SK-N-SH treated with all-trans-retinoic acid at 6 μM for 48 hours (cell line): Measurements from ENCODE around the gene GRK7.

ENCODE experiments used
- ATAC-seq: fragments of 200-7000 bp; cut with Tn5 transposase; 3 replicates; pipeline ENCODE4 v1.9.1; 2020; ENCODE audit warnings: mild to moderate bottlenecking, moderate library complexity
- ARNTL ChIP-seq: fragments of 450-650 bp; formaldehyde crosslinking; IDR thresholded peaks from 2 replicates; pipeline ENCODE4 v1.5.0; 2020; ENCODE audit warnings: low read depth, mild to moderate bottlenecking, moderate library complexity, borderline replicate concordance
- BACH2 ChIP-seq: fragments of 250-450 bp; sonication (Bioruptor Pico); IDR thresholded peaks from 2 replicates; pipeline ENCODE4 v1.9.0; 2021; ENCODE audit warnings: mild to moderate bottlenecking, borderline replicate concordance
- CREB5 ChIP-seq: fragments of 250-450 bp; sonication (Bioruptor Pico); IDR thresholded peaks from 2 replicates; pipeline ENCODE4 v1.5.1; 2020; ENCODE audit warnings: low read depth, mild to moderate bottlenecking, moderate library complexity
- CSDC2 ChIP-seq: fragments of 250-450 bp; sonication (Bioruptor Pico); IDR thresholded peaks from 2 replicates; pipeline ENCODE4 v1.5.0; 2020; ENCODE audit warnings: mild to moderate bottlenecking, moderate library complexity
- GLIS3 ChIP-seq: fragments of 250-450 bp; sonication (Bioruptor Pico); IDR thresholded peaks from 2 replicates; pipeline ENCODE4 v1.5.0; 2020; ENCODE audit warnings: mild to moderate bottlenecking, moderate library complexity
- ISL1 ChIP-seq: fragments of 250-450 bp; sonication (Bioruptor Pico); IDR thresholded peaks from 2 replicates; pipeline ENCODE4 v2.1.2; 2022; ENCODE audit warnings: mild to moderate bottlenecking, moderate library complexity
- OSR1 ChIP-seq: fragments of 250-450 bp; sonication (Bioruptor Pico); IDR thresholded peaks from 2 replicates; pipeline ENCODE4 v1.8.0; 2022; ENCODE audit warnings: moderate library complexity, mild to moderate bottlenecking, inconsistent platforms
- PATZ1 ChIP-seq: fragments of 250-450 bp; sonication (Bioruptor Pico); IDR thresholded peaks from 2 replicates; pipeline ENCODE4 v1.8.0; 2020; ENCODE audit warnings: mild to moderate bottlenecking, moderate library complexity, borderline replicate concordance
- PPARA ChIP-seq: fragments of 250-450 bp; sonication (Bioruptor Pico); IDR thresholded peaks from 2 replicates; pipeline ENCODE4 v1.5.0; 2020; ENCODE audit warnings: mild to moderate bottlenecking, borderline replicate concordance
- RARB ChIP-seq: fragments of 250-450 bp; sonication (Bioruptor Pico); IDR thresholded peaks from 2 replicates; pipeline ENCODE4 v1.8.0; 2021; ENCODE audit warnings: mild to moderate bottlenecking, moderate library complexity
- TCF4 ChIP-seq: fragments of 250-450 bp; sonication (Bioruptor Pico); IDR thresholded peaks from 2 replicates; pipeline ENCODE4 v1.8.0; 2021; ENCODE audit warnings: mild to moderate bottlenecking, moderate library complexity, borderline replicate concordance
- TOX ChIP-seq: fragments of 250-450 bp; sonication (Bioruptor Pico); IDR thresholded peaks from 2 replicates; pipeline ENCODE4 v1.8.0; 2021; ENCODE audit warnings: mild to moderate bottlenecking, moderate library complexity, borderline replicate concordance
- ZC3H10 ChIP-seq: fragments of 250-450 bp; sonication (Bioruptor Pico); IDR thresholded peaks from 2 replicates; pipeline ENCODE4 v1.5.1; 2021; ENCODE audit warnings: mild to moderate bottlenecking, moderate library complexity
- ZFP3 ChIP-seq: fragments of 250-450 bp; sonication (Bioruptor Pico); IDR thresholded peaks from 2 replicates; pipeline ENCODE4 v1.5.0; 2020; ENCODE audit warnings: mild to moderate bottlenecking, moderate library complexity
- ZFP30 ChIP-seq: fragments of 450-650 bp; formaldehyde crosslinking; IDR thresholded peaks from 2 replicates; pipeline ENCODE4 v1.5.0; 2022; ENCODE audit warnings: mild to moderate bottlenecking, moderate library complexity
- ZNF565 ChIP-seq: fragments of 450-650 bp; formaldehyde crosslinking; conservative IDR thresholded peaks from 2 replicates; pipeline ENCODE4 v1.5.0; 2020; ENCODE audit warnings: low read depth, mild to moderate bottlenecking, moderate library complexity
- ZNF70 ChIP-seq: fragments of 450-650 bp; formaldehyde crosslinking; IDR thresholded peaks from 2 replicates; pipeline ENCODE4 v1.5.0; 2020; ENCODE audit warnings: mild to moderate bottlenecking, moderate library complexity
- ZNF8 ChIP-seq: fragments of 450-650 bp; formaldehyde crosslinking; IDR thresholded peaks from 2 replicates; pipeline ENCODE4 v1.5.0; 2020; ENCODE audit warnings: mild to moderate bottlenecking, moderate library complexity
- TF ChIP-seq, protein P1 (sequence below): fragments of 250-450 bp; sonication (Bioruptor Pico); IDR thresholded peaks from 2 replicates; pipeline ENCODE4 v1.5.1; 2021; ENCODE audit warnings: mild to moderate bottlenecking, moderate library complexity
- TF ChIP-seq, protein P2 (sequence below): fragments of 250-450 bp; sonication (Bioruptor Pico); IDR thresholded peaks from 2 replicates; pipeline ENCODE4 v1.5.0; 2020; ENCODE audit warnings: mild to moderate bottlenecking, moderate library complexity
- TF ChIP-seq, protein P3 (sequence below): fragments of 250-450 bp; sonication (Bioruptor Pico); IDR thresholded peaks from 2 replicates; pipeline ENCODE4 v1.8.0; 2021; ENCODE audit warnings: low read depth, mild to moderate bottlenecking, moderate library complexity, borderline replicate concordance

GRK7 gene

DNA sequence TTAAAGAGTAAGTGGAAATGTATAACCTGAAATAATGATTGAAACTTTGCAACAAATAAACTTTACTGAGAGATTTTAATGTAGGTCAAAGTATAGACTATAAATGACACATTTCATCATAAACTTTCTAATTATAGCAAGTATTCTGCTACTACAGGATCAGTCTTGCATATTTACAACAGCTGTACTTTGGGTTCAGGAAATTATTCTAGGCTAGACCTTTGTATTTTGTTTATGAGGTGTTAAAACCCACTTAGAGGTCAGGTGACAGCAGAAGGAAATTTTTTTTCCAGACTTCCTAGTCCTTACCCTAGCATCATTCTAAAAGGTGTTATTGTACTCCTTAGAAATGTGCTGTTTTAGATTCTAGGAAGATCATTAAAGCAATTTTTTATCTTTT lies 22.9 kb upstream of the GRK7 start:
- no peak for TF ChIP-seq PATZ1 (CRISPR knock-in tag)
- TF ChIP-seq ZNF565 = no peak
- no peak for TF ChIP-seq ZC3H10
- no peak for TF ChIP-seq CSDC2 (CRISPR knock-in tag)
- TF ChIP-seq PPARA (CRISPR knock-in tag) = no peak
- TF ChIP-seq RARB (CRISPR knock-in tag) = no peak
- no peak for TF ChIP-seq ZFP30 (CRISPR knock-in tag)
- TF ChIP-seq BACH2 = no peak
- no peak for TF ChIP-seq ISL1
- no peak for TF ChIP-seq GLIS3 (CRISPR knock-in tag)
- no peak for TF ChIP-seq ARNTL
- TF ChIP-seq ZNF8 (CRISPR knock-in tag) = no peak
- ATAC-seq = no peak

DNA sequence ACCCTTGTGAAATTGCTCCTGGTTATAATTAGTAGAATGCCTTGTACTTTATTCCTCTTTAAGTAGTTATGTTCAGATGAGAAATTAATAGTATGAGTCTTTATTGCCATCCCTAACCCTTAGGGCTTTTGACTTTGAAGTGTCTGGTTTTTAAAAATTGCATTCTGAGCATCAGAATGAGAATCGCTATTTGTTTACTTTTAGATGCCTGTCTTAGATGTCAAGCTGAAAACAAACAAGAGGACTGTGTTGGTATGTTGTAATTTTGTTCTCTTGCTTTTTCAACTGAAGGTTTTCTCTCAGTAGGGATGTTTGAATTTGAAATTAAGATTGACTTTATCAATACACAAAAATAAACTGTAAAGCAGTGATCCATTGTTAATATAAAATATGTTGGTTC lies 19.9 kb upstream of the GRK7 start:
- TF ChIP-seq BACH2 (no peak), TOX (no peak), TCF4 (CRISPR knock-in tag) (no peak), PPARA (CRISPR knock-in tag) (no peak), CREB5 (CRISPR knock-in tag) (no peak), PATZ1 (CRISPR knock-in tag) (no peak), ZNF565 (no peak), ARNTL (no peak), ZNF8 (CRISPR knock-in tag) (no peak), ZNF70 (CRISPR knock-in tag) (no peak), GLIS3 (CRISPR knock-in tag) (no peak), RARB (CRISPR knock-in tag) (no peak), ZC3H10 (no peak), ZFP3 (CRISPR knock-in tag) (no peak)
- TF ChIP-seq, protein P1, sequence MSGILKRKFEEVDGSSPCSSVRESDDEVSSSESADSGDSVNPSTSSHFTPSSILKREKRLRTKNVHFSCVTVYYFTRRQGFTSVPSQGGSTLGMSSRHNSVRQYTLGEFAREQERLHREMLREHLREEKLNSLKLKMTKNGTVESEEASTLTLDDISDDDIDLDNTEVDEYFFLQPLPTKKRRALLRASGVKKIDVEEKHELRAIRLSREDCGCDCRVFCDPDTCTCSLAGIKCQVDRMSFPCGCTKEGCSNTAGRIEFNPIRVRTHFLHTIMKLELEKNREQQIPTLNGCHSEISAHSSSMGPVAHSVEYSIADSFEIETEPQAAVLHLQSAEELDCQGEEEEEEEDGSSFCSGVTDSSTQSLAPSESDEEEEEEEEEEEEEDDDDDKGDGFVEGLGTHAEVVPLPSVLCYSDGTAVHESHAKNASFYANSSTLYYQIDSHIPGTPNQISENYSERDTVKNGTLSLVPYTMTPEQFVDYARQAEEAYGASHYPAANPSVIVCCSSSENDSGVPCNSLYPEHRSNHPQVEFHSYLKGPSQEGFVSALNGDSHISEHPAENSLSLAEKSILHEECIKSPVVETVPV = no peak
- TF ChIP-seq, protein P2, sequence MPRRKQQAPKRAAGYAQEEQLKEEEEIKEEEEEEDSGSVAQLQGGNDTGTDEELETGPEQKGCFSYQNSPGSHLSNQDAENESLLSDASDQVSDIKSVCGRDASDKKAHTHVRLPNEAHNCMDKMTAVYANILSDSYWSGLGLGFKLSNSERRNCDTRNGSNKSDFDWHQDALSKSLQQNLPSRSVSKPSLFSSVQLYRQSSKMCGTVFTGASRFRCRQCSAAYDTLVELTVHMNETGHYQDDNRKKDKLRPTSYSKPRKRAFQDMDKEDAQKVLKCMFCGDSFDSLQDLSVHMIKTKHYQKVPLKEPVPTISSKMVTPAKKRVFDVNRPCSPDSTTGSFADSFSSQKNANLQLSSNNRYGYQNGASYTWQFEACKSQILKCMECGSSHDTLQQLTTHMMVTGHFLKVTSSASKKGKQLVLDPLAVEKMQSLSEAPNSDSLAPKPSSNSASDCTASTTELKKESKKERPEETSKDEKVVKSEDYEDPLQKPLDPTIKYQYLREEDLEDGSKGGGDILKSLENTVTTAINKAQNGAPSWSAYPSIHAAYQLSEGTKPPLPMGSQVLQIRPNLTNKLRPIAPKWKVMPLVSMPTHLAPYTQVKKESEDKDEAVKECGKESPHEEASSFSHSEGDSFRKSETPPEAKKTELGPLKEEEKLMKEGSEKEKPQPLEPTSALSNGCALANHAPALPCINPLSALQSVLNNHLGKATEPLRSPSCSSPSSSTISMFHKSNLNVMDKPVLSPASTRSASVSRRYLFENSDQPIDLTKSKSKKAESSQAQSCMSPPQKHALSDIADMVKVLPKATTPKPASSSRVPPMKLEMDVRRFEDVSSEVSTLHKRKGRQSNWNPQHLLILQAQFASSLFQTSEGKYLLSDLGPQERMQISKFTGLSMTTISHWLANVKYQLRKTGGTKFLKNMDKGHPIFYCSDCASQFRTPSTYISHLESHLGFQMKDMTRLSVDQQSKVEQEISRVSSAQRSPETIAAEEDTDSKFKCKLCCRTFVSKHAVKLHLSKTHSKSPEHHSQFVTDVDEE (CRISPR knock-in tag) = no peak
- ATAC-seq = no peak

DNA sequence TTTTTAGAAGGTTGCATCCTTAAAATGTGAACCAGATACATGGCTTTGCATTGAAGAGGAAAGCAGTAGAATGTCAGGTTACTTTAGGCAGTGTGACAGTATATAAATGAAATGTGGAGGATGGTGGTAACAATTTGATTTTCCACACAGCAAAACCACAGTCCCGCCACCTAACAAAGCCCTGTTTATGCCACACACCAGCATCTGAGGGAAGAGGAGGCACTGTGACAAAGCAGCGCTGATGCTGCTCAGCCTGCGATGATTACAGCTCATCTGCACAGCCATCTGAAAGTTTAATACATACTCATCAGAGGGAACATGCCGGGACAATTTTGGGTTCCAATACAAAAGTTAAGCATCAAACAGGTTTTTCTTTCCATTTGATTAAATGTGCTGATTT lies 16.2 kb upstream of the GRK7 start:
- ATAC-seq = no peak
- TF ChIP-seq, protein P1 = no peak
- TF ChIP-seq, protein P3, sequence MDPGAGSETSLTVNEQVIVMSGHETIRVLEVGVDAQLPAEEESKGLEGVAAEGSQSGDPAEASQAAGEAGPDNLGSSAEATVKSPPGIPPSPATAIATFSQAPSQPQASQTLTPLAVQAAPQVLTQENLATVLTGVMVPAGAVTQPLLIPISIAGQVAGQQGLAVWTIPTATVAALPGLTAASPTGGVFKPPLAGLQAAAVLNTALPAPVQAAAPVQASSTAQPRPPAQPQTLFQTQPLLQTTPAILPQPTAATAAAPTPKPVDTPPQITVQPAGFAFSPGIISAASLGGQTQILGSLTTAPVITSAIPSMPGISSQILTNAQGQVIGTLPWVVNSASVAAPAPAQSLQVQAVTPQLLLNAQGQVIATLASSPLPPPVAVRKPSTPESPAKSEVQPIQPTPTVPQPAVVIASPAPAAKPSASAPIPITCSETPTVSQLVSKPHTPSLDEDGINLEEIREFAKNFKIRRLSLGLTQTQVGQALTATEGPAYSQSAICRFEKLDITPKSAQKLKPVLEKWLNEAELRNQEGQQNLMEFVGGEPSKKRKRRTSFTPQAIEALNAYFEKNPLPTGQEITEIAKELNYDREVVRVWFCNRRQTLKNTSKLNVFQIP = no peak
- TF ChIP-seq OSR1 = no peak
